ENCODE data around the gene TMEM175. TPM values are rescaled to one million over a fixed set of nuclear protein-coding genes. Genes with fewer than 3 reads are reported as not detected.

TMEM175 gene, protein sequence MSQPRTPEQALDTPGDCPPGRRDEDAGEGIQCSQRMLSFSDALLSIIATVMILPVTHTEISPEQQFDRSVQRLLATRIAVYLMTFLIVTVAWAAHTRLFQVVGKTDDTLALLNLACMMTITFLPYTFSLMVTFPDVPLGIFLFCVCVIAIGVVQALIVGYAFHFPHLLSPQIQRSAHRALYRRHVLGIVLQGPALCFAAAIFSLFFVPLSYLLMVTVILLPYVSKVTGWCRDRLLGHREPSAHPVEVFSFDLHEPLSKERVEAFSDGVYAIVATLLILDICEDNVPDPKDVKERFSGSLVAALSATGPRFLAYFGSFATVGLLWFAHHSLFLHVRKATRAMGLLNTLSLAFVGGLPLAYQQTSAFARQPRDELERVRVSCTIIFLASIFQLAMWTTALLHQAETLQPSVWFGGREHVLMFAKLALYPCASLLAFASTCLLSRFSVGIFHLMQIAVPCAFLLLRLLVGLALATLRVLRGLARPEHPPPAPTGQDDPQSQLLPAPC
- total RNA-seq (2014; rRNA removed; shearing (Covaris generic)) (36.5 and 38.3 TPM in 2 replicates), polyA plus RNA-seq (2016; fragmentation: Nextera tagmentation; extraction: Ambion mirVana) (29.8 and 31.2 TPM in 2 replicates)

DNA sequence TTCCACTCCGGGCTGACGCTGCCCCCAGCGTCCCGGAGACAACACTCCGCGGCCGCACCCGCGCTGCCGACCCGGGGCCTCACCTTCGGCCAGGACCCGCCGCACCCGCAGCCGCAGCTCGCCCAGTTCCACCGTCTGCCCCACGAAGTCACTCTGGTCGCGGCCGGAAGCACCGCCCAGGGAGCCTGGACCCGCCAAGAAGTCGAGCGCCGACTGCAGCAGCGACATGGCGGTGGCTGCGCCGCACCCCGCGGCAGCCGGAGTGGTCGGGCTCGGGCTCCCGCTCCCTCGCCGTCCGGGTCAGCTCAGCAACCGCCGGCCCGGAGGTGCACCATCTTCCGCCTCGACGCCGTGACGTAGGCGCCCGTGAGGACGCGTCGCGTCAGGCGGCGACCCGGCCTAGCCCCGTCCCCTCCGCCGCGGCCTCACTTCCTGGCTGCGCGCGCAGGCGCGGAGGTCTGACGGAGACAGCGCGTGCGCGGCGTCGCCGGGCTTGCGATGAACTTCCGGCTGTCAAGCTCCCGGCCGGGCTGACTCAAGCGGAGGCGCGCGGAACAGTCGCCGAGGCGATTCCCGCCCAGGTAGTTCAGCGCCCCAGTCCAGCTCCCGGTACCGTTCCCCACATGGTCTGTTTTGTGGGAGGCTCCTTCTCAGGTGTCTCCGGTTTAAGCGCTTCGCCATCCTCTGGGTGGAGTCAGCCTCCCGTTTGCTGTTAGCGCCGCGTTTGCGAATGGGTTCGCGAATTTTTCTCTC, at the start of gene TMEM175, which contains the start of gene GAK:
TMEM175 (plus strand) TSS at position 501 of the 753 bp plus-strand sequence. CDS start 15,280 bp downstream, outside the sequence.
GAK (minus strand) TSS at position 357 of the 753 bp plus-strand sequence; CDS start at position 228, 129 bp downstream.
- H3K9me3 ChIP-seq (ENCODE audit: low read depth): no peaks in the 10 kb centered on the region
- DNase-seq: peak; percentile 99
- H3K4me3 ChIP-seq: peak within 1 kb of the TSS; percentile 96
- H3K27ac ChIP-seq: peak within 1 kb of the TSS; percentile 84
- in situ Hi-C loops (cut with MboI): no loop called here
- peak within 1 kb of the TSS; percentile 97 for H3K9ac ChIP-seq
- WGBS, 2 experiments (ENCODE audit: low coverage in 1 of 2, low lambda C conversion rate in 2 of 2, missing lambda C conversion rate in 2 of 2): 1% methylated on average over 55 to 77 of the region's 99 CpGs
- peaks cover 76% of the 10 kb centered on the region for H3K79me2 ChIP-seq (ENCODE audit: insufficient read depth)
- H3K4me2 ChIP-seq (ENCODE audit: unreplicated experiment): peak within 1 kb of the TSS; percentile 93
- TF ChIP-seq EZH2phosphoT487 (IDR thresholded peaks at IDR 0.05; ENCODE audit: insufficient read depth, low read depth): no peak
- no peak for TF ChIP-seq EZH2 (IDR thresholded peaks at IDR 0.05; ENCODE audit: insufficient read depth, poor library complexity, severe bottlenecking)
- no peaks in the 10 kb centered on the region for H3K27me3 ChIP-seq (replicated peaks; ENCODE audit: insufficient read depth)
- H2AFZ ChIP-seq: peak within 1 kb of the TSS; percentile 97
- peaks cover 23% of the 10 kb centered on the region for H3K4me1 ChIP-seq (ENCODE audit: insufficient read depth)
- H3K9me2 ChIP-seq (ENCODE audit: insufficient read depth): no peaks in the 10 kb centered on the region
- no peaks in the 10 kb centered on the region for H3K36me3 ChIP-seq (ENCODE audit: low read depth)
- H3F3A ChIP-seq (ENCODE audit: insufficient read depth): peaks cover 20% of the 10 kb centered on the region
- no peaks in the 10 kb centered on the region for H4K20me1 ChIP-seq (ENCODE audit: insufficient read depth)

GRCh38 chr4:882646-883045, 49.6 kb upstream of the TMEM175 start:
- Histone ChIP-seq H3K9me2 (ENCODE audit: insufficient read depth) (no peaks in the 10 kb centered on the region), H3K4me2 (ENCODE audit: unreplicated experiment) (no peak overlapping the region), H2AFZ (no peak overlapping the region), H3K9ac (no peak overlapping the region), H4K20me1 (ENCODE audit: insufficient read depth) (no peaks in the 10 kb centered on the region), H3K9me3 (ENCODE audit: low read depth) (no peaks in the 10 kb centered on the region), H3F3A (ENCODE audit: insufficient read depth) (no peaks in the 10 kb centered on the region), H3K27me3 (replicated peaks; ENCODE audit: insufficient read depth) (no peaks in the 10 kb centered on the region), H3K4me1 (ENCODE audit: insufficient read depth) (no peaks in the 10 kb centered on the region), H3K27ac (no peak overlapping the region), H3K4me3 (no peak overlapping the region), H3K36me3 (ENCODE audit: low read depth) (peaks cover 5% of the 10 kb centered on the region; the same call in 1 of the 2 replicates), H3K79me2 (ENCODE audit: insufficient read depth) (no peaks in the 10 kb centered on the region)
- DNase-seq: no peak
- in situ Hi-C loops (cut with MboI): no loop called here
- no peak for TF ChIP-seq EZH2 (IDR thresholded peaks at IDR 0.05; ENCODE audit: insufficient read depth, poor library complexity, severe bottlenecking)
- TF ChIP-seq EZH2phosphoT487 (IDR thresholded peaks at IDR 0.05; ENCODE audit: insufficient read depth, low read depth): no peak
- WGBS, 2 experiments (ENCODE audit: low coverage in 1 of 2, low lambda C conversion rate in 2 of 2, missing lambda C conversion rate in 2 of 2): 96 to 97% methylated on average over 22 of the region's 22 CpGs

- Histone ChIP-seq H3K4me1 (ENCODE audit: insufficient read depth) (no peaks in the 10 kb centered on the region), H3K4me2 (ENCODE audit: unreplicated experiment) (no peak overlapping the region), H3K4me3 (no peak overlapping the region), H3K27ac (no peak overlapping the region), H3K9me3 (ENCODE audit: low read depth) (no peaks in the 10 kb centered on the region), H2AFZ (no peak overlapping the region), H3K79me2 (ENCODE audit: insufficient read depth) (no peaks in the 10 kb centered on the region), H3K9ac (no peak overlapping the region), H4K20me1 (ENCODE audit: insufficient read depth) (no peaks in the 10 kb centered on the region), H3K36me3 (ENCODE audit: low read depth) (peaks cover 4% of the 10 kb centered on the region; the same call in 1 of the 2 replicates), H3K27me3 (replicated peaks; ENCODE audit: insufficient read depth) (no peaks in the 10 kb centered on the region), H3F3A (ENCODE audit: insufficient read depth) (no peaks in the 10 kb centered on the region), H3K9me2 (ENCODE audit: insufficient read depth) (no peaks in the 10 kb centered on the region)
- no peak for DNase-seq
- in situ Hi-C loops (cut with MboI): no loop called here
- WGBS, 2 experiments (ENCODE audit: low coverage in 1 of 2, low lambda C conversion rate in 2 of 2, missing lambda C conversion rate in 2 of 2): 95 to 96% methylated on average over 26 of the region's 26 CpGs
- TF ChIP-seq EZH2phosphoT487 (IDR thresholded peaks at IDR 0.05; ENCODE audit: insufficient read depth, low read depth): no peak
- no peak for TF ChIP-seq EZH2 (IDR thresholded peaks at IDR 0.05; ENCODE audit: insufficient read depth, poor library complexity, severe bottlenecking)
Observed at GRCh38 chr4:883377-884095, 48.7 kb upstream of the TMEM175 start.

GRCh38 chr4:884259-884658, 48.0 kb upstream of the TMEM175 start:
- Histone ChIP-seq H3K36me3 (ENCODE audit: low read depth) (peaks cover 4% of the 10 kb centered on the region; the same call in 1 of the 2 replicates), H3K79me2 (ENCODE audit: insufficient read depth) (no peaks in the 10 kb centered on the region), H4K20me1 (ENCODE audit: insufficient read depth) (no peaks in the 10 kb centered on the region), H3K9me3 (ENCODE audit: low read depth) (no peaks in the 10 kb centered on the region), H2AFZ (no peak overlapping the region), H3K4me1 (ENCODE audit: insufficient read depth) (no peaks in the 10 kb centered on the region), H3K9me2 (ENCODE audit: insufficient read depth) (no peaks in the 10 kb centered on the region), H3K9ac (no peak overlapping the region), H3K4me2 (ENCODE audit: unreplicated experiment) (no peak overlapping the region), H3K27ac (no peak overlapping the region), H3K4me3 (no peak overlapping the region), H3K27me3 (replicated peaks; ENCODE audit: insufficient read depth) (no peaks in the 10 kb centered on the region), H3F3A (ENCODE audit: insufficient read depth) (no peaks in the 10 kb centered on the region)
- TF ChIP-seq EZH2phosphoT487 (IDR thresholded peaks at IDR 0.05; ENCODE audit: insufficient read depth, low read depth) (no peak), EZH2 (IDR thresholded peaks at IDR 0.05; ENCODE audit: insufficient read depth, poor library complexity, severe bottlenecking) (no peak)
- 94 to 97% methylated on average over 14 of the region's 15 CpGs for WGBS, 2 experiments (ENCODE audit: low coverage in 1 of 2, low lambda C conversion rate in 2 of 2, missing lambda C conversion rate in 2 of 2)
- no peak for DNase-seq
- in situ Hi-C loops (cut with MboI): no loop called here

Data from GM23248 (cell line).